ENCODE results near the gene SPATA4. TPM values are rescaled to one million over a fixed set of nuclear protein-coding genes. Genes with fewer than 3 reads are reported as not detected.

SPATA4 gene
- total and polyA plus RNA-seq, 5 donors = 0.23 to 1.0 (median 0.34) TPM; not detected in 2

DNA sequence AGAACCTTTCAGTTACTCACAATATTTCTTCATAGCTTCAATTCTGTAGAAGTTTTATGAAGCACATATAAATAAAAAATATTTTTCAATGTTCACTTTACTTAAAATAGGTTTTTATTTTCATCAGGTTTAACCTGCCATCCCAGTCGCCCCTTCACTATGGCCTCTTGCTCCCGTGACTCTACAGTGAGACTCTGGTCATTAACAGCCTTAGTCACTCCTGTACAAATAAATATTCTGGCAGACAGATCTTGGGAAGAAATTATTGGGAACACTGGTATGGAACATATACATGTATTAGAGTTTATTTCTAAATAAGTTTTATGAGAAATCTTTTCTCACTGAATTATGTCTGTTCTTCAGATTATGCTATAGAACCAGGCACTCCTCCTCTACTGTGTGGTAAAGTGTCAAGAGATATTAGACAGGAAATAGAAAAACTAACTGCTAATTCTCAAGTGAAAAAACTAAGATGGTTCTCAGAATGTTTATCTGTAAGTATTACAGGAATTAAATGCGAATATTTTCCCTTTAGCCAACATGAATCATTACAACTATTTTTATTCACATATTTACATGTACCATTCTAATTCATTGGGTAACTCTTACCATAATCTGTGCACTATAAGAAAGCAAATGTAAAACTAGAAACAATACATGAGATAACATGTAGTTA is 45.6 kb downstream of the SPATA4 start:
- DNase-seq = no peak
- Histone ChIP-seq H3K27me3 (ENCODE audit: control insufficient read depth, insufficient read depth) (no peaks in the 10 kb centered on the region), H3K4me3 (ENCODE audit: low read length) (no peak overlapping the region), H3K4me1 (ENCODE audit: control insufficient read depth, insufficient read depth, low read length) (no peaks in the 10 kb centered on the region), H3K27ac (ENCODE audit: low read length) (no peak overlapping the region), H3K9me3 (ENCODE audit: control insufficient read depth, low read length) (no peaks in the 10 kb centered on the region)
- intact Hi-C loops (cut with DNase I) = loop anchor here (5.0 to 10.0 kb wide), 3 partner anchors 125 to 195 kb away; no protein-coding TSS in a partner anchor
- ATAC-seq = no peak
- 64% methylated on average over 3 of the region's 3 CpGs for WGBS

GRCh38 chr4:176142253-176142652 is 53.1 kb downstream of the SPATA4 start:
- Histone ChIP-seq H3K4me3 (ENCODE audit: low read length) (no peak overlapping the region), H3K4me1 (ENCODE audit: control insufficient read depth, insufficient read depth, low read length) (no peaks in the 10 kb centered on the region), H3K27ac (ENCODE audit: low read length) (no peak overlapping the region), H3K27me3 (ENCODE audit: control insufficient read depth, insufficient read depth) (no peaks in the 10 kb centered on the region), H3K9me3 (ENCODE audit: control insufficient read depth, low read length) (no peaks in the 10 kb centered on the region)
- 64% methylated on average over 2 of the region's 2 CpGs for WGBS
- ATAC-seq (no peak), DNase-seq (no peak)
- intact Hi-C loops (cut with DNase I) = loop anchor here in 1 of 4 donors (10.0 kb wide), 1 partner anchor 203 kb away; no protein-coding TSS in a partner anchor

GRCh38 chr4:176139518-176139917 is 55.9 kb downstream of the SPATA4 start:
- ATAC-seq = no peak
- intact Hi-C loops (cut with DNase I) = no loop called here

DNA sequence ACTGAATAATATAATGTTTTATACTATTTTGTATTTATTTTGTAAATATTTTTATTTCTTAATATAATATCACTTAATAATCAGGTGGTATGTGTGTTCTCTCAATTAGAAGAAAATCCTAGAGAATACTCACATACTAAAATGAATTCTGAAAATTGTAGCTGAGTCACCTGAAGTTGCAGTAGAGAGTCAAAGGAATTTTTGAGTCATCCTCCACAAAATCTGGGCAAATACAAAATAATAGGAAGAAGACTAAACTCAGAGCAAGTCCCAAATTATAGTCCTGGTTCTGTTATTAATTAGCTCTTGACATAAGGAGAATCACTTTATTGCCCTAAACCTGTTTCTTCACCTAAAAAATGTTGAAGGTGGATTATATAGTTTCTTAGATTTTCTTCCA is 57.8 kb downstream of the SPATA4 start:
- H3K27ac ChIP-seq (ENCODE audit: low read length) = no peak overlapping the region
- no peak overlapping the region for H3K4me3 ChIP-seq (ENCODE audit: low read length)
- H3K9me3 ChIP-seq (ENCODE audit: control insufficient read depth, low read length) = no peaks in the 10 kb centered on the region
- no peaks in the 10 kb centered on the region for H3K27me3 ChIP-seq (ENCODE audit: control insufficient read depth, insufficient read depth)
- ATAC-seq = no peak
- H3K4me1 ChIP-seq (ENCODE audit: control insufficient read depth, insufficient read depth, low read length) = no peaks in the 10 kb centered on the region
- no peak for DNase-seq
- intact Hi-C loops (cut with DNase I) = no loop called here

More at GRCh38 chr4:176139518-176139917, 55.9 kb downstream of the SPATA4 start:
- no peaks in the 10 kb centered on the region for H3K27me3 ChIP-seq (ENCODE audit: control insufficient read depth, insufficient read depth)
- H3K9me3 ChIP-seq (ENCODE audit: control insufficient read depth, low read length) = no peaks in the 10 kb centered on the region
- DNase-seq = no peak
- no peak overlapping the region for H3K27ac ChIP-seq (ENCODE audit: low read length)
- no peaks in the 10 kb centered on the region for H3K4me1 ChIP-seq (ENCODE audit: control insufficient read depth, insufficient read depth, low read length)
- H3K4me3 ChIP-seq (ENCODE audit: low read length) = no peak overlapping the region

DNA sequence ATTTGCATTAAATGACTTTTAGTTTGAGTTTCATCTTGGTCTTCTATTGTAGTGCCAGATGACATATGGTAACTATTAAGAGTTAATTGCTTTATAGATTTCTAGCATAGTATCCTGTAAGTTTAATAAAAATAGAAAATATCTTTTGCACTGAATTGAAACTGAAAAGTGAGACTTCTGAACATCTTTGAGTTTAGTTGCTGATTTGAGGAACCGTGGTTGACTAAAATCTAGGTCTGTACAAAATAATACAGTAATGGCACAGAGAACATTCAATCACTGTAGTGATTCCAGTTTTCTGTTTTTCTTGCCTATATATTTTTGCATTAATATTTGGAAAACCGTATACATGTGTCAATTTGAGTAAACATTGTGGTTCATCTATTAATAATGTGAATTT is 60.7 kb downstream of the SPATA4 start:
- Histone ChIP-seq H3K9me3 (ENCODE audit: control insufficient read depth, low read length) (no peaks in the 10 kb centered on the region), H3K27ac (ENCODE audit: low read length) (no peak overlapping the region), H3K4me1 (ENCODE audit: control insufficient read depth, insufficient read depth, low read length) (no peaks in the 10 kb centered on the region), H3K4me3 (ENCODE audit: low read length) (no peak overlapping the region), H3K27me3 (ENCODE audit: control insufficient read depth, insufficient read depth) (no peaks in the 10 kb centered on the region)
- 80% methylated on average over 2 of the region's 2 CpGs for WGBS
- intact Hi-C loops (cut with DNase I) = no loop called here
- ATAC-seq = no peak
- no peak for DNase-seq

Other genes starting within 250 kb of the SPATA4 start
- 1 to 10 TPM in 3 of 4 donors, under 1 TPM in 1; 0.88 to 1.4 (median 1.2) TPM for gene WDR17, start 129.7 kb downstream of the SPATA4 start, total RNA-seq
- gene WDR17, start 129.7 kb downstream of the SPATA4 start, polyA plus RNA-seq = 0.32 TPM
- gene ASB5, start 73.6 kb upstream of the SPATA4 start, total RNA-seq = 1 to 10 TPM; 3.2 to 5.1 (median 4.4) TPM
- 1.4 TPM for gene ASB5, start 73.6 kb upstream of the SPATA4 start, polyA plus RNA-seq
- 100 to 1,000 TPM in 1 of 4 donors, 10 to 100 TPM in 3; 73.8 to 139 (median 88.2) TPM for gene SPCS3, start 124.4 kb upstream of the SPATA4 start, total RNA-seq
- 33.7 TPM for gene SPCS3, start 124.4 kb upstream of the SPATA4 start, polyA plus RNA-seq